T-helper 2 cell treated with Interferon-gamma antibody and Interleukin-4, amounts not matched to agents 5 μg/mL and 100 μg/mL, for 36 hours (primary cell): ENCODE data around the gene OTUB2.

Source experiments
- DNase-seq: peaks from one replicate; pipeline ENCODE4 v3.0.0; 2021; ENCODE audit warnings: low spot score
- H3K27ac Mint-ChIP-seq: one replicate; pipeline ENCODE4 v1.8.0; 2021; ENCODE audit warnings: mild to moderate bottlenecking, mixed read lengths
- H3K27me3 Mint-ChIP-seq: one replicate; pipeline ENCODE4 v1.8.0; 2021; ENCODE audit warnings: low read depth, mixed read lengths
- H3K36me3 Mint-ChIP-seq: one replicate; pipeline ENCODE4 v1.8.0; 2021; ENCODE audit warnings: low read depth, mixed read lengths
- H3K4me1 Mint-ChIP-seq: one replicate; pipeline ENCODE4 v1.8.0; 2021; ENCODE audit warnings: low read depth, mixed read lengths
- H3K4me3 Mint-ChIP-seq: one replicate; pipeline ENCODE4 v1.8.0; 2022; ENCODE audit warnings: mild to moderate bottlenecking, moderate library complexity, mixed read lengths
- H3K9me3 Mint-ChIP-seq: one replicate; pipeline ENCODE4 v1.8.0; 2021; ENCODE audit warnings: mixed read lengths

OTUB2 gene

DNA sequence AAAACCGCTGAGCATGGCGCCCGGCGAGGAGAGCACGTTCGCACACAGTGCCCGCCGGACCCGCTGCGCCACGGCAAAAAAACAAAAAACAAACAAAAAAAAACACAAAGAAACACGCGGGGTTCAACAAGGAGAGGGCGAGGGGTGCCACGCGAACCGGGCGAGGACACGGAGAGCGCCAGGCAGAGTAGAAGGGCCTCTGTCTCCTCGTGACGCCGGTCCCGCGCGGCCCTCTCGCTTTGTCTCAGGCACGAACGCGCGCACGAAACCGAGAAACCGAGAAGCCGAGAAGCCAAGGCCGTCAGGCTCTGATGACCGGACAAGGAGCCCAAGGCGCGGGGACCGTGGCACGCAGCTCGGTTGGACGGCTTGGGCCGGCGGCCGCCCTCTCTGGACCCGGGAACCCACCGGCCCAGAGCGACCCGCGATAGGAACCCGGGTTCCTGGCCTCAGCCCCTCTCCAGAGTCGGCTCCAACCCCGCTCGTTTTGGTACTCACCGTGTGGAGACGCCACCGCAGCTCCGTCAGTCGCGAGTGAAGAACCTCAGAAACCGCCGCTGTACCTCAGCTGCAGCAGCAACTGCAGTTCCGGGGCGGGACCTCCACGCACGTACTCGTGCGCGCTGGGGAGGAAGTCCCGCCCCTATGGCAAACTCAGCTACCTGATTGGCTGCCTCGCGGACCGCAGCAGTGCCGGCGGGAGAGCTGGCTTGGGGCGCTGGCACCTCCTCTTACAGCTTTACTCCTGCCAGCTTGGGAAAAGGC lies 54.7 kb downstream of the OTUB2 start, which contains the start of the genes DDX24 and IFI27L1:
Gene DDX24, minus strand, starts transcription at position 582 of the 765 bp plus-strand sequence. CDS start 1,460 bp downstream, outside the sequence.
Gene IFI27L1, plus strand, starts transcription at position 690 of the 765 bp plus-strand sequence. CDS start 15,628 bp downstream, outside the sequence.
- H3K4me1 Mint-ChIP-seq, result peaks cover 42% of the 10 kb centered on the region
- H3K4me3 Mint-ChIP-seq, result peak within 1 kb of the TSS; percentile 97
- peak within 1 kb of the TSS; percentile 99 for H3K27ac Mint-ChIP-seq
- no peaks in the 10 kb centered on the region for H3K9me3 Mint-ChIP-seq
- peaks cover 44% of the 10 kb centered on the region for H3K36me3 Mint-ChIP-seq
- DNase-seq, result peak; percentile 96
- no peaks in the 10 kb centered on the region for H3K27me3 Mint-ChIP-seq

DNA sequence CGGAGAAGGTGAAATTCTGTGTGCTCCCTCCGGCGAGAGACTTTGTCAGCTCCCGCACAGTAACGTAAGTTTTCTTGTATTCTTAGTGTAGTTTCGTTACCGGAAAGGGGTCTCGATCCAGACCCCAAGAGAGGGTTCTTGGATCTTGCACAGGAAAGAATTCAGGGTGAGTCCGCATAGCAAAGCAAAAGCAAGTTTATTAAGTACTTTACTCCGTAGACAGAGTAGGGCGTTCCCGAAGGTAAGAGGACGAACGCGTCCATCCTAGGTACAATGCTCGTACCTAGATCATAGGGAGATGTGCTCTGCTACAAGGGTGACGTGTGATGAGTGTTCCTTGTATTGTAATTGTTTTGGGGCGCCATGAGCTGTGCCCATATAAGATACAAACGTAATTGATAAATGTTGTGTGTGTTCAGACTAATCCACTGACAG lies 55.3 kb downstream of the OTUB2 start:
- peaks cover 43% of the 10 kb centered on the region for H3K36me3 Mint-ChIP-seq

DNA sequence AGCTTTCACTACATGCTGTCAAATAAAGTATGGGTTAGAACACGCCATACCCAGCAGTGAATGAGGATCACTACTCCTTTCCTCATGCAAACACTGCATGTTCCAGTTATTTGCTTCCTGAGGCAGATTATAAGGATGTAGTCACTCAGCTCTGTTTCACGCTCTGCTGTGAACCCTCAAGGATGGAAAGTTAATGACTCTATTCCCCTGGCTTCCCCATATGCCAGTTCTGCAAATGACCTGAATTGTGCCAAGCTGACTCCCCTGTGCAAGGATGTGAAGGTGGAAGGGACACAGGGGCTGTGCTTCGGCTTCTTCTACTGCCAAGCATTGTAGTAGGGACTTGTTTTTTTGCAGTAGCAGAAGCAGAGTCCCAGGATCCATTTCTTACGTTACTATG lies 61.8 kb downstream of the OTUB2 start:
- Mint-ChIP-seq H3K27me3 (no peaks in the 10 kb centered on the region), H3K27ac (no peak overlapping the region), H3K36me3 (peaks cover 9% of the 10 kb centered on the region), H3K4me1 (peaks cover 3% of the 10 kb centered on the region), H3K4me3 (no peak overlapping the region), H3K9me3 (peaks cover 4% of the 10 kb centered on the region)
- DNase-seq, result no peak

More for the DNA sequence above, 55.3 kb downstream of the OTUB2 start:
- DNase-seq, result no peak
- Mint-ChIP-seq H3K27ac (peak overlapping the region; percentile 99), H3K4me1 (peaks cover 42% of the 10 kb centered on the region), H3K27me3 (no peaks in the 10 kb centered on the region), H3K4me3 (peak overlapping the region; percentile 97), H3K9me3 (peaks cover 4% of the 10 kb centered on the region)

- Mint-ChIP-seq H3K27me3 (no peaks in the 10 kb centered on the region), H3K27ac (no peak overlapping the region), H3K4me3 (no peak overlapping the region), H3K36me3 (peaks cover 8% of the 10 kb centered on the region), H3K4me1 (no peaks in the 10 kb centered on the region), H3K9me3 (peaks cover 4% of the 10 kb centered on the region)
- DNase-seq, result no peak
These were observed 62.4 kb downstream of the OTUB2 start for GRCh38 chr14:94088516-94088915.

- no peaks in the 10 kb centered on the region for H3K4me1 Mint-ChIP-seq
These were observed 63.3 kb downstream of the OTUB2 start for GRCh38 chr14:94089479-94089878.

DNA sequence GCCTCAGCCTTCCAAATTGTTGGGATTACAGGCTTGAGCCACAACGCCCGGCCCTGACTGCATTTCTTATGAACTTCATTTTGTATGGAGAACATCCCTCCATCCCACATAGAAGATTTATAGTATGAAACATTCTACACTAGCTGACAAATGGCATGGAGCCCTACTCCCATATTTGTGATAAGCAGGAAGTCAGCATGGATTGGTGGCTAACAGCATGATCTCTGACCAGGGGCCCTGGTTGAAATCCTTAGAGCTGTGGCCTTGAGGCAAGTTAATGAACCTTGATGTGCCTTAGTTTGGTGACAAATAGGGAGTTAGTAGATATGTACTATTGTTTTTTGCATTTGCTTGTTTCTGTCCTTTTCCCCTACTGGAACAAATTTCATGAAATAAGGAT lies 67.3 kb downstream of the OTUB2 start:
- Mint-ChIP-seq H3K27ac (no peak overlapping the region), H3K27me3 (no peaks in the 10 kb centered on the region), H3K9me3 (no peaks in the 10 kb centered on the region), H3K4me3 (no peak overlapping the region), H3K4me1 (no peaks in the 10 kb centered on the region), H3K36me3 (no peaks in the 10 kb centered on the region)
- DNase-seq, result no peak

More at GRCh38 chr14:94089479-94089878, 63.3 kb downstream of the OTUB2 start:
- DNase-seq, result no peak
- H3K27ac Mint-ChIP-seq, result no peak overlapping the region
- peaks cover 4% of the 10 kb centered on the region for H3K9me3 Mint-ChIP-seq
- H3K36me3 Mint-ChIP-seq, result peaks cover 5% of the 10 kb centered on the region
- H3K4me3 Mint-ChIP-seq, result no peak overlapping the region
- H3K27me3 Mint-ChIP-seq, result no peaks in the 10 kb centered on the region

GRCh38 chr14:94097091-94097490 lies 71.0 kb downstream of the OTUB2 start:
- Mint-ChIP-seq H3K27me3 (no peaks in the 10 kb centered on the region), H3K9me3 (no peaks in the 10 kb centered on the region), H3K4me1 (no peaks in the 10 kb centered on the region), H3K4me3 (no peak overlapping the region), H3K36me3 (no peaks in the 10 kb centered on the region), H3K27ac (no peak overlapping the region)
- no peak for DNase-seq
